ENCODE measurements around the gene KLHL2.

The KLHL2 gene

GRCh38 chr4:165347647-165348569 is 140.5 kb downstream of the KLHL2 start:
- no peak for TF ChIP-seq ZNF8 (CRISPR knock-in tag; IDR thresholded peaks at IDR 0.05)
- no peak for TF ChIP-seq ZC3H10 (CRISPR knock-in tag; IDR thresholded peaks at IDR 0.05)
- TF ChIP-seq OSR1 (CRISPR knock-in tag; IDR thresholded peaks at IDR 0.05): no peak
- no peak for TF ChIP-seq TSHZ2 (CRISPR knock-in tag; IDR thresholded peaks at IDR 0.05)
- TF ChIP-seq ZNF565 (CRISPR knock-in tag; conservative IDR thresholded peaks at IDR 0.05; ENCODE audit: low read depth): no peak
- no peak for TF ChIP-seq ARNTL (CRISPR knock-in tag; IDR thresholded peaks at IDR 0.05; ENCODE audit: borderline replicate concordance, low read depth)
- no peak for TF ChIP-seq CSRNP3 (CRISPR knock-in tag; IDR thresholded peaks at IDR 0.05)
- no peak for TF ChIP-seq ESRRG (CRISPR knock-in tag; IDR thresholded peaks at IDR 0.05)
- no peak for TF ChIP-seq ISL1 (CRISPR knock-in tag; IDR thresholded peaks at IDR 0.05)
- TF ChIP-seq GLIS3 (CRISPR knock-in tag; IDR thresholded peaks at IDR 0.05): no peak
- TF ChIP-seq BACH2 (CRISPR knock-in tag; IDR thresholded peaks at IDR 0.05; ENCODE audit: borderline replicate concordance): no peak
- no peak for TF ChIP-seq TCF4 (CRISPR knock-in tag; IDR thresholded peaks at IDR 0.05; ENCODE audit: borderline replicate concordance)
- TF ChIP-seq PPARA (CRISPR knock-in tag; IDR thresholded peaks at IDR 0.05; ENCODE audit: borderline replicate concordance): no peak
- TF ChIP-seq CREB5 (CRISPR knock-in tag; IDR thresholded peaks at IDR 0.05; ENCODE audit: low read depth): no peak
- no peak for TF ChIP-seq TOX (CRISPR knock-in tag; IDR thresholded peaks at IDR 0.05; ENCODE audit: borderline replicate concordance)
- TF ChIP-seq ZFP30 (CRISPR knock-in tag; IDR thresholded peaks at IDR 0.05): no peak
- TF ChIP-seq ZFP3 (CRISPR knock-in tag; IDR thresholded peaks at IDR 0.05): no peak
- TF ChIP-seq CSDC2 (CRISPR knock-in tag; IDR thresholded peaks at IDR 0.05): no peak
- no peak for TF ChIP-seq SNAI2 (CRISPR knock-in tag; IDR thresholded peaks at IDR 0.05)
- no peak for TF ChIP-seq PATZ1 (CRISPR knock-in tag; IDR thresholded peaks at IDR 0.05; ENCODE audit: borderline replicate concordance)
- no peak for ATAC-seq

GRCh38 chr4:165351359-165352130 is 144.2 kb downstream of the KLHL2 start:
- ATAC-seq: no peak
- TF ChIP-seq ZNF70 (CRISPR knock-in tag; IDR thresholded peaks at IDR 0.05) (no peak), POU6F1 (CRISPR knock-in tag; IDR thresholded peaks at IDR 0.05; ENCODE audit: borderline replicate concordance, low read depth) (no peak), CSRNP3 (CRISPR knock-in tag; IDR thresholded peaks at IDR 0.05) (no peak), OSR1 (CRISPR knock-in tag; IDR thresholded peaks at IDR 0.05) (no peak), RARB (CRISPR knock-in tag; IDR thresholded peaks at IDR 0.05) (no peak), CSDC2 (CRISPR knock-in tag; IDR thresholded peaks at IDR 0.05) (no peak), SNAI2 (CRISPR knock-in tag; IDR thresholded peaks at IDR 0.05) (no peak), ZNF565 (CRISPR knock-in tag; conservative IDR thresholded peaks at IDR 0.05; ENCODE audit: low read depth) (no peak), ZFP3 (CRISPR knock-in tag; IDR thresholded peaks at IDR 0.05) (no peak), PATZ1 (CRISPR knock-in tag; IDR thresholded peaks at IDR 0.05; ENCODE audit: borderline replicate concordance) (no peak)
